HCT116 (cell line): ENCODE results near the gene MRPL34.

ENCODE experiments used
- CTCF ChIP-seq, 3 experiments: fragments of 200-600 bp in 1 of 3; sonication (generic) in 1 of 3; IDR thresholded peaks in 2 of 3; conservative IDR thresholded peaks in 1 of 3; 2 replicates each; pipeline ENCODE4 v1.5.1; 2012 to 2017; ENCODE audit warnings: low read depth in 2 of 3, low read length in 2 of 3, antibody characterized with exemption in 1 of 3, borderline replicate concordance in 1 of 3, control low read depth in 1 of 3, mild to moderate bottlenecking in 1 of 3, mixed read lengths in 1 of 3, mixed run types in 1 of 3, moderate library complexity in 1 of 3; ENCODE audit not compliant: insufficient read depth in 1 of 3
- ZNF274 ChIP-seq: fragments of 200-500 bp; sonication (Bioruptor generic); IDR thresholded peaks from 2 replicates; pipeline ENCODE4 v1.6.1; 2014; ENCODE audit warnings: mild to moderate bottlenecking, low read depth, low read length, inconsistent platforms
- TF ChIP-seq, protein P1 (sequence below): IDR thresholded peaks from 2 replicates; pipeline ENCODE4 v1.6.1; 2012

- TF ChIP-seq, protein P1, sequence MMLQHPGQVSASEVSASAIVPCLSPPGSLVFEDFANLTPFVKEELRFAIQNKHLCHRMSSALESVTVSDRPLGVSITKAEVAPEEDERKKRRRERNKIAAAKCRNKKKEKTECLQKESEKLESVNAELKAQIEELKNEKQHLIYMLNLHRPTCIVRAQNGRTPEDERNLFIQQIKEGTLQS, result no peak
- no peak for TF ChIP-seq CTCF (IDR thresholded peaks at IDR 0.05 in 2 of 3, conservative IDR thresholded peaks at IDR 0.05 in 1 of 3; ENCODE audit: borderline replicate concordance in 1 of 3, insufficient read depth in 1 of 3, low read depth in 2 of 3, low read length in 2 of 3)
- no peak for TF ChIP-seq ZNF274
Observed at GRCh38 chr19:17309965-17310461, 4.3 kb downstream of the MRPL34 start.
